CD4-positive, alpha-beta T cell treated with Interleukin-15 for 1 hour (primary cell): ENCODE results near the gene RASA4B.
"Not testable (repeated sequence)": the region's sequence is repeated elsewhere in the genome, so short reads cannot be mapped to it uniquely, and the experiment has no call there.

ENCODE experiments used
- DNase-seq: peaks from one replicate; pipeline ENCODE4 v3.0.0-alpha.2; 2020

RASA4B gene

DNA sequence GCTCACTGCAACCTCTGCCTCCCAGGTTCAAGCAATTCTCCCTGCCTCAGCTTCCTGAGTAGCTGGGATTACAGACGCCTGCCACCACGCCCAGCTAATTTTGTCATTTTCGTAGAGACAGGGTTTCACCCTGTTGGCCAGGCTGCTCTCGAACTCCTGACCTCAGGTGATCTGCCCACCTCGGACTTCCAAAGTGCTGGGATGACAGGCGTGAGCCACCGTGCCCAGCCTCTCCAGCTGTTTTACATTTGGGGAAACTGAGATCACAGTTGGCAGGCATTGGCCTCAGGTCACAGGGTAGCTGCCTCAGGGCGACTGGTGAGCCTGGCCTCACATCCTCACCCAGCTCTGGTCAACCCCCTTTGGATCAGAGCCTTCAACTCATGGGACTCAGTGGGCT is 7.0 kb downstream of the RASA4B start:
- not testable (repeated sequence) for DNase-seq

DNA sequence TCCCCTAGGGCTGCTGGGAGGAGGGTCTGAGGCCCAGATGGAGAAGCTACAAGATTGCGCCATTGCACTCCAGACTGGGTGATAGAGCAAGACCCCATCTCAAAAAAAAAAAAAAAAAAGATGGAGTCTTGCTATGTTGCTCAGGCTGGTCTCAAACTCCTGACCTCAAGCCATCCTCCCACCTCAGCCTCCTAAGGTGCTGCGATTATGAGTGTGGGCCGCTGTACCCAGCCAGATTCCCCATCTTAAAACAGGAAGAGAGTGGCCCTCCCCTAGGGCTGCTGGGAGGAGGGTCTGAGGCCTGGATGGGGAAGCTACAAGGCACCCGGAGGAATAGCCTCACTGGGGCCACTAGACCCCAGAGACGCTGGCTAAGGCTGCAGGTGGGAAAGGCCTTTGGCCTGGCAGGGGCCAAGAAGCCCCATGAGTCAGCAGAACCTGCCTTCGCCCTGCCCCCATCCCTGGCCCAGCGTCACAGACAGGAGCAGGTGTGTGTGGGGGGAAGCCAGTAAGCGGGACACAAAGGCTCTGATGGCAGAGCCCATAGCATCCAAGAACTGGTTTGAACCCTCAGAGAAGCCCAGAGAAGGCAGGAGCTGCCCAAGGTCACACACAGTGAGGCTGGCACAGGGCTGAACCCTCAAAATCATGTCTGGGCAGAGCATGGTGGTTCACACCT is 10.0 kb downstream of the RASA4B start:
- DNase-seq, result not testable (repeated sequence)

GRCh38 chr7:102505298-102506185 is 12.0 kb downstream of the RASA4B start:
- not testable (repeated sequence) for DNase-seq

- not testable (repeated sequence) for DNase-seq
These were observed 14.4 kb downstream of the RASA4B start for GRCh38 chr7:102503141-102503540.

GRCh38 chr7:102498321-102498720 is 19.3 kb downstream of the RASA4B start:
- not testable (repeated sequence) for DNase-seq

DNA sequence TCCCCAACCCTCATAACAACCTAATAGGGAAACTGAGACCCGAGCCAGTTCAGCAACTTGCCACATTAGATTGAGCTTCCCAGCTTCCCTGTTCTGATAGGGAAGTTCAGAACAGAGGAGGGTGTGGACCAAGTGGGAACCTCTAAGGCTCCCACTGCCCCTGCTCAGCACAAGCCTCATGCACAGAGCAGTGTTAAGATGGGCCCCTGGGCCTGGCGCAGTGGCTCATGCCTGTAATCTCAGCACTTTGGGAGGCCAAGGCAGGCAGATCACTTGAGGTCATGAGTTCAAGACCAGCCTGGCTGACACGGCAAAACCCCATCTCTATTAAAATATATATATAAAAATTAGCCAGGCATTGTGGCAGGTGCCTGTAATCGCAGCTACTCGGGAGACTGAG is 20.3 kb downstream of the RASA4B start:
- DNase-seq, result not testable (repeated sequence)

DNA sequence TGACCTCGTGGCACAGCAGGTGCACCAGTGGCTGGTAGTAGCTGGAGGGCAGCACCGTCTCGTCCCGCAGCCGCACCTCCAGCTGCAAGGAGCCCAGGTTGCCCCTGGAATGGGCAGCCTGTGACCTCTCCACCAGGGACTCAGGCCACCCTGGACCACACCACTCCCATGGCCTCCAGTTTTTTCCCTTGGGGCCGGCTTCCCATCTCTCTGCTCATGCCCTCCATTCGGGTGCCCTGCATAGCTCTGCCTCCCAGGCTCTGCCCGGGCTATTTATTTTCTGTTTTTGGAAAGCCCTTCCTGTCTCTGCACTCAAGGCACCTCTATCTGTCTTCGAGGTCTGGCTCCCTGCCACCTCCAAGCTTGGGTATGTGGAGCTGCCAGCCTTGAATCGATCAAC is 20.7 kb downstream of the RASA4B start:
- DNase-seq, result not testable (repeated sequence)

GRCh38 chr7:102494473-102495149 is 23.0 kb downstream of the RASA4B start:
- not testable (repeated sequence) for DNase-seq

DNA sequence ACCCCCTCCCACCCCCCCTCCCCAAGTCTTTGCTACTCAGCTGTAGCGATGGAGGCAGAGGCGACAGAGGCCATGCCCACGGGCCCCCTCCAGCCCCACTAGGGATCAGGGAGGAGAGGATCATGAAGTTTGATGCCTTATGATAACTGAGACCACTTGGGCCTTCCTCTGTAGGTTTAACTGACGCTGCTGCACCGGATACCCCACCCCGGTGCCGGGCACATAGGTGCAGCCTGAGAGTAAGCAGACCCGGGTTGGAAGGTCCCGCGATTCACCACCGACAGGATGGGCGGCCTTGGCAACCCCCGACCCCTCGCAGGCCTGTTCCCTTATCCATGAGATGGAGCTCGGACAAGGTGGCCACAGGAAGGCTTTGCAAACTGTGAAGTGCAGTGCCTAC is 23.6 kb downstream of the RASA4B start:
- not testable (repeated sequence) for DNase-seq

GRCh38 chr7:102493220-102493935 is 24.2 kb downstream of the RASA4B start:
- peak; percentile 30 for DNase-seq

GRCh38 chr7:102490529-102491075 is 27.0 kb downstream of the RASA4B start:
- DNase-seq, result peak; percentile 54

DNA sequence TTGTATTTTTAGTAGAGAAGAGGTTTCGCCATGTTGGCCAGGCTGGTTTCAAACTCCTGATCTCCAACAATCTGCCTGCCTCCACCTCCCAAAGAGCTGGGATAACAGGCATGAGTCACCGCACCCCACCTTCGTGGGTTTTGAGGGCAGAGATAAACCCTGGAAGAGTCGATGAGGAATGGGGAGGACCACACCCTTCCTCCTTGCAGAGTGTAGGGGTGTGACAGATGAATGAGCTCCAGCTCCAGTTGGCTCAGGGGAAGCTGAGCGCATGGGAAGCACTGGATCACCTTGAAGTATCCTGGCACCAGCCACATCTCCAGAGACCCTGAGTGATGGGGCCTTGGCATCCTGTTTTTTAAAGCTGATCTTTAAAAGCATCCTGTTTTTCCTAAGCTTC is 33.3 kb downstream of the RASA4B start:
- not testable (repeated sequence) for DNase-seq

- not testable (repeated sequence) for DNase-seq
These were observed 35.6 kb downstream of the RASA4B start for GRCh38 chr7:102481962-102482361.

DNA sequence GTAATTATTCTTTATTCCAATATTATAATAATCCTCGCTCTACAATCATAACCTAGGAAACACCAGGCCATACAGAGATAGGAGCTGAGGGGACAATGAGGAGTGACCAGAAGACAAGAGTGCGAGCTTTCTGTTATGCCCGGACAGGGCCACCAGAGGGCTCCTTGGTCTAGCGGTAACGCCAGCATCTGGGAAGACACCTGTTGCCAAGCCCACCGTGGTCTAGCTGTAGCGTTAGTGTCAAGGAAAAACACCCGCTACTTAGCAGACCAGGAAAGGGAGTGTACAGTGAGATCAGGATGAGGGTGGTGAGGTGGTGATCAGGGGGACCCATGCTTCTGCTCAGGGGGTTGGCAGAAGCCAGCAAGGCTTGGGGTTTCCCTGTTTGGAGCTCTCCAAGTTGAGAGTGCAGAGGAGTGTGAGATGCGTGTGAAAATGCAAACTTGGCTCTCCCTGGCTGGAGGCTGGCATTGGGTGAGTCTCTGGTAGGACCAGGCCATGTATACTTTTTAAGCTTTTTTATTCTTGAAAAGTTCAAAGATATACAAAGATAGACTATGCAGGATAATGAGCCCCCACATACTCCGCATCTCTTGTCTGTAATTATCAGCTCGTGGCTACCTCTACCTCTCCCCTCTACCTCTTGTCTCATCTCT is 37.5 kb downstream of the RASA4B start:
- not testable (repeated sequence) for DNase-seq

DNA sequence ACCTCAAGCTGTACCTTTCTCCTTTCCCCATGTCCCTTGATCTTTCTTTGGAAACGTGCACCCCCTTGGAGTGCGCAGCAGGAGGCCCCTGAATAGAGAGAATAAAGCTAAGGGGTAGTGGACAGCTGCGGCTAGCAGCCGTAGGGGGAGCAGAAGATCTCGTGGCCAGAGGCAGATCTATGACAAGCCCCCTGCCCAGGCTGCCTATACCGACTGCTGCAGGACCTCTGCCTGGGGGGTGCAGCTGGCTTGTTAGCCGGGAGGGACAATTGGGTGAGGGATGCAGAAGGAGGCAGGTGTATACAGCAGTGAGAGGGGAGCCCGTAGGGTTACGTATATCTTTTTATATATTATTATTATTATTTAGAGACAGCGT is 38.4 kb downstream of the RASA4B start:
- not testable (repeated sequence) for DNase-seq

DNA sequence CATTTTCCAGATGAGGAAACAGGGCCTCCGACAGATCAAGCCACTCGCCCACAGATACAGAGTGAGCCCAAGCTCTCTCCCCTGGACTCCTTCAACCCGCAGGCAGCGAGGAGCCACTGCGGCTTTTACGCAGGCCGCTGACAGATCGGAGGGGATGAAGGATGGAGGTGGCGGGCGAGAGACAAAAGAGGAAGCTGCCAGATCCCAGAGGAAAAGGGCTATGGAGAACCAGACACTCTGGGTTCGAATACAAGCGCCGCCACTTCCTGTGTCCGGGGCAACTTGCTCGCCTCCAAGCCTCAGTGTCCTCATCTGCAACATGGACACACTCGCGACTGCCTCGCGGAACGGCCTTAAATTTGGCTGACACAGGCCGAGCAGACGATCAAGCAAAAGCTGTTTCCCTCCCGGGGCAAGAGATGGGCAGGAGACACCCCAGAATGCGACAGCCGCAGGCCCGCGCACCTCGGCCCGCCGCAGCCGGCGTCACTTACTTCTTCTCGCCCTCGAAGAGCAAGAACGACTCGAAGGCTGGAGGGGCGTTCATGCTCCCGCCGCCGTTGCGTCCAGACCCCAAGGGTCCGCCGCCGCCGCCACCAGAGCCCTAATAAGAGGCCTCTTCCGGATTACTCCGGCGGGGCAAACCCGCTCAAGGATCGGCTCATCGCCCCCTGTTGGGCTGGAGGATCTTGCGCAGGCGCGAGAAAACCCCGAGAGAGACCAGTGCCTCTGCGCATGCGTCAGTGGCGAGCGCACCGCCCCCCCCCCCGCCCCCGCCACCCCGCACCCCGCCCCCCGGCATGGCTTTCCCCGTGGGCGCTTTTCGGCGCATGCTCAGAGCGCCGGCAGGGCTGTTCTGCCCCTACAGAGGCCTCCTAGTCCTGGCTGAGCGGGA is 39.0 kb downstream of the RASA4B start, which contains the start of gene POLR2J:
TSS of gene POLR2J (minus strand) at position 609 of the 895 bp plus-strand sequence. CDS start at position 547, 62 bp downstream.
- DNase-seq, result peak; percentile 92

GRCh38 chr7:102474736-102475435 is 42.7 kb downstream of the RASA4B start:
- not testable (repeated sequence) for DNase-seq

GRCh38 chr7:102474116-102474515 is 43.5 kb downstream of the RASA4B start:
- DNase-seq, result not testable (repeated sequence)

- no peak for DNase-seq
These were observed 44.1 kb downstream of the RASA4B start for GRCh38 chr7:102473271-102473991.
